HCT116 (cell line): ENCODE data around the gene VTN. TPM values are rescaled to one million over a fixed set of nuclear protein-coding genes. Genes with fewer than 3 reads are reported as not detected.

Experiments
- ATAC-seq: fragments of 200-7000 bp; cut with Tn5 transposase; 2 replicates; pipeline ENCODE4 v1.9.1; 2020; ENCODE audit warnings: mild to moderate bottlenecking, moderate library complexity
- BruUV-seq: library from RNA; stranded (reverse); fragments of 400-500 nt; replicated peaks from 2 replicates; lab custom pipeline; 2021; lab: Mats Ljungman, UMichigan
- CTCF ChIA-PET: fragments of 300-600 bp; sonication (Branson Sonifier 250); formaldehyde crosslinking; loops from one replicate; lab custom pipeline; 2021; ENCODE audit warnings: antibody characterized with exemption; lab: Charles Lee
- POLR2A ChIA-PET: fragments of 300-600, 350-600 bp; sonication (Branson Sonifier 250); formaldehyde crosslinking; loops from one replicate; lab custom pipeline; 2021; ENCODE audit warnings: antibody characterized with exemption; lab: Charles Lee
- RAD21 ChIA-PET, 2 experiments: fragments of 300-600 bp; sonication (Branson Sonifier 250); formaldehyde crosslinking; loops; one replicate each; lab custom pipeline; 2023; ENCODE audit warnings: low total read pairs in 2 of 2; ENCODE audit not compliant: uncharacterized antibody in 2 of 2, unreplicated experiment in 2 of 2, low non-redundant PET in 1 of 2; lab: Charles Lee
- DNase-seq: peaks from one replicate; pipeline ENCODE4 v3.0.0-alpha.2; 2010; ENCODE audit warnings: low read depth, low spot score
- H2AFZ ChIP-seq: fragments of 200-600 bp; shearing (Covaris generic), sonication (generic); 2 replicates; pipeline ENCODE4 v1.6.1; 2017; ENCODE audit warnings: low read depth, mixed run types, mixed read lengths, antibody characterized with exemption, low read length; ENCODE audit not compliant: poor library complexity, severe bottlenecking
- H3K27ac ChIP-seq: 2 replicates; pipeline ENCODE4 v1.5.1; 2012; ENCODE audit warnings: low read depth, low read length
- H3K27me3 ChIP-seq: fragments of 200-600 bp; sonication (generic); 2 replicates; pipeline ENCODE4 v1.6.1; 2016; ENCODE audit warnings: mixed run types, low read length, mixed read lengths; ENCODE audit not compliant: insufficient read depth
- H3K36me3 ChIP-seq, 2 experiments: fragments of 200-500 bp in 1 of 2; fragments of 200-600 bp in 1 of 2; sonication (Bioruptor generic) in 1 of 2; sonication (generic) in 1 of 2; 2 replicates each; pipeline versions ENCODE4 v1.5.1 to v1.6.1; 2014 to 2016; ENCODE audit warnings: low read length in 2 of 2, inconsistent platforms in 1 of 2, mixed read lengths in 1 of 2, mixed run types in 1 of 2; ENCODE audit not compliant: insufficient read depth in 2 of 2, control insufficient read depth in 1 of 2
- H3K4me1 ChIP-seq, 2 experiments: fragments of 200-600 bp in 1 of 2; sonication (generic) in 1 of 2; 2 replicates each; pipeline versions ENCODE4 v1.5.1 to v1.6.1; 2012 to 2017; ENCODE audit warnings: low read length in 2 of 2, inconsistent platforms in 1 of 2, mild to moderate bottlenecking in 1 of 2, mixed read lengths in 1 of 2, mixed run types in 1 of 2, moderate library complexity in 1 of 2; ENCODE audit not compliant: insufficient read depth in 2 of 2, control insufficient read depth in 1 of 2
- H3K4me2 ChIP-seq: fragments of 200-600 bp; sonication (generic); 2 replicates; pipeline ENCODE4 v1.6.1; 2017; ENCODE audit warnings: mixed run types, low read length, mixed read lengths
- H3K4me3 ChIP-seq, 2 experiments: fragments of 200-600 bp in 1 of 2; sonication (generic) in 1 of 2; replicated peaks in 1 of 2; 2 replicates each; pipeline ENCODE4 v1.5.1; 2011 to 2016; ENCODE audit warnings: low read length in 2 of 2, control low read depth in 1 of 2, low read depth in 1 of 2, mild to moderate bottlenecking in 1 of 2, mixed read lengths in 1 of 2, mixed run types in 1 of 2
- H3K79me2 ChIP-seq: fragments of 200-600 bp; sonication (generic); 2 replicates; pipeline ENCODE4 v1.6.1; 2017; ENCODE audit warnings: mild to moderate bottlenecking, mixed run types, low read length, moderate library complexity, mixed read lengths; ENCODE audit not compliant: insufficient read depth
- H3K9ac ChIP-seq: fragments of 200-600 bp; sonication (generic); 2 replicates; pipeline ENCODE4 v1.6.1; 2016; ENCODE audit warnings: low read length, mixed read lengths
- H3K9me2 ChIP-seq: fragments of 200-600 bp; sonication (generic), shearing (Covaris generic); 2 replicates; pipeline ENCODE4 v1.6.1; 2017; ENCODE audit warnings: mixed run types, mild to moderate bottlenecking, moderate library complexity; ENCODE audit not compliant: insufficient read depth
- H3K9me3 ChIP-seq, 2 experiments: fragments of 200-500 bp in 1 of 2; fragments of 200-600 bp in 1 of 2; sonication (Bioruptor generic) in 1 of 2; sonication (generic) in 1 of 2; 2 replicates each; pipeline ENCODE4 v1.6.1; 2014 to 2017; ENCODE audit warnings: low read length in 2 of 2, mixed read lengths in 2 of 2, inconsistent platforms in 1 of 2, low read depth in 1 of 2, mild to moderate bottlenecking in 1 of 2, mixed run types in 1 of 2, moderate library complexity in 1 of 2; ENCODE audit not compliant: control insufficient read depth in 1 of 2, insufficient read depth in 1 of 2
- H4K20me1 ChIP-seq: fragments of 200-600 bp; sonication (generic), shearing (Covaris generic); 2 replicates; pipeline ENCODE4 v1.6.1; 2017; ENCODE audit warnings: mixed run types, mild to moderate bottlenecking, moderate library complexity; ENCODE audit not compliant: insufficient read depth
- ELF1 ChIP-seq: IDR thresholded peaks from 2 replicates; pipeline ENCODE4 v1.6.1; 2012; ENCODE audit warnings: low read depth, borderline replicate concordance
- EZH2 ChIP-seq: fragments of 200-600 bp; sonication (generic); IDR thresholded peaks from 2 replicates; pipeline ENCODE4 v1.6.1; 2017; ENCODE audit warnings: antibody characterized with exemption, mixed run types
- SP1 ChIP-seq: IDR thresholded peaks from 2 replicates; pipeline ENCODE4 v1.6.1; 2012; ENCODE audit warnings: low read depth
- YY1 ChIP-seq: IDR thresholded peaks from 2 replicates; pipeline ENCODE4 v1.6.1; 2011; ENCODE audit warnings: low read length, low read depth, moderate library complexity, mild to moderate bottlenecking; ENCODE audit not compliant: insufficient replicate concordance; ENCODE audit errors: extremely low read depth
- intact Hi-C: fragments of 100-400 bp; cut with micrococcal nuclease; formaldehyde crosslinking; loops from 2 replicates; pipeline ENCODE4 v1.10.0; 2022
- total RNA-seq: library from RNA; stranded (reverse); gene quantifications from one replicate; pipeline ENCODE4 v1.2.1, GENCODE V29; 2021; ENCODE audit not compliant: unreplicated experiment
- TF ChIP-seq, protein P1 (sequence below): IDR thresholded peaks from 2 replicates; pipeline ENCODE4 v1.6.1; 2012

VTN gene
- total RNA-seq, 1 experiment from 2014 or later, result 1.5 TPM

DNA sequence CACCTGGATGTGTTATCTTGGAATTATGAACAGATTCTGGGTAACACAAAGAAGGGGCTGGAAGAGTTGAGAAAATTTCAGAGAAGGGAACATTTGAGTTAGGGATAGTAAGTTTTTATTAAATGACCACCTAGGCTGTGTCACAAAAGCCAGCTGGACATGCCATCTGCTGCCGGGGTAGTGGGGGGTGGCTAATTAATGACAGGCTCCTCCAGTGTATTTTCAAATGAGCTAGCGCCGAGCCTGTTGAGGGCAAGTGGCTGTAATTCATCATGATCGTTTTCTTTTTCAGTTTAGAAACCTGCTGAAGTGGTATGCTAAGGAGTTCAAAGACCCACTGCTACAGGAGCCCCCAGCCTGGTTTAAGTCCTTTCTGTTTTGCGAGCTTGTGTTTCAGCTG, 44.9 kb downstream of the VTN start:
- H3K4me2 ChIP-seq, result no peak overlapping the region
- peaks cover 14 to 30% of the 10 kb centered on the region in 2 experiments; a peak in 3 of 4 replicates for H3K36me3 ChIP-seq
- intact Hi-C loops, result no loop called here
- no peaks in the 10 kb centered on the region for H3K9me2 ChIP-seq
- H3K9ac ChIP-seq, result no peak overlapping the region
- RAD21 ChIA-PET, result no interaction called here
- no peak overlapping the region for H3K27ac ChIP-seq
- DNase-seq (no peak), ATAC-seq (no peak)
- TF ChIP-seq ELF1 (no peak), EZH2 (no peak), SP1 (no peak)
- TF ChIP-seq, protein P1, sequence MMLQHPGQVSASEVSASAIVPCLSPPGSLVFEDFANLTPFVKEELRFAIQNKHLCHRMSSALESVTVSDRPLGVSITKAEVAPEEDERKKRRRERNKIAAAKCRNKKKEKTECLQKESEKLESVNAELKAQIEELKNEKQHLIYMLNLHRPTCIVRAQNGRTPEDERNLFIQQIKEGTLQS, result no peak
- H3K4me1 ChIP-seq, result peaks cover 4 to 7% of the 10 kb centered on the region in 2 experiments; a peak in 2 of 4 replicates
- H4K20me1 ChIP-seq, result no peaks in the 10 kb centered on the region
- no TSS peak for BruUV-seq
- peaks cover 63% of the 10 kb centered on the region for H3K79me2 ChIP-seq
- no peaks in the 10 kb centered on the region for H3K27me3 ChIP-seq
- H2AFZ ChIP-seq, result no peak overlapping the region
- POLR2A ChIA-PET, result interaction anchor here (1.9 kb wide), 1 partner anchor 10 kb away, joined by 6 read pairs; the partner anchor contains the start of genes IFT20 and TNFAIP1
- CTCF ChIA-PET, result no interaction called here
- H3K9me3 ChIP-seq, result no peaks in the 10 kb centered on the region
- no peak overlapping the region for H3K4me3 ChIP-seq

DNA sequence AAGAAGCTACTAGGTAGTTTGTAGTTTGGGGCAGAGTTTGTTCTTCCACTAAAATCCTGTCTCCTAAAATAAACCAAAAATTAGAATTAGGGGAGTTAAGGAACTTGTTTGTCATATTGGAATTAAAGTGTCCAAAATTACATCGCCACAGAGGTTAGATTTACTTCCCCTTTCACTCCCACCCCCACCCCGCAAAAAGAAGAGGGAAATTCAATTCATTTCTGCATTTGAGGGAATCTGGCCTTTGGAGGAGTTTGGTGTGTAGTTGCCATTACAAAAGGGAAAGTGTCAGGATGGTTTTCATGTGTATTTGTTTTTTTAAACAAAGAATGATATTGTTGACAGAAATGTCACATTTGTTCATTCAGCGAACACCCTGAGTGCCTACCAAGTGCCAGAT, 45.3 kb downstream of the VTN start:
- Histone ChIP-seq H3K9me3 (no peaks in the 10 kb centered on the region), H3K9ac (no peak overlapping the region), H2AFZ (no peak overlapping the region), H3K4me1 (peaks cover 8 to 11% of the 10 kb centered on the region in 2 experiments; a peak in 2 of 4 replicates), H3K79me2 (peaks cover 67% of the 10 kb centered on the region), H3K27ac (no peak overlapping the region), H3K4me2 (no peak overlapping the region), H4K20me1 (no peaks in the 10 kb centered on the region), H3K4me3 (no peak overlapping the region), H3K27me3 (no peaks in the 10 kb centered on the region), H3K36me3 (peaks cover 12 to 32% of the 10 kb centered on the region in 2 experiments; a peak in 2 of 4 replicates), H3K9me2 (no peaks in the 10 kb centered on the region)
- intact Hi-C loops, result no loop called here
- POLR2A ChIA-PET, result interaction anchor here (1.9 kb wide), 1 partner anchor 11 kb away, joined by 6 read pairs; the partner anchor contains the start of genes IFT20 and TNFAIP1
- no peak for DNase-seq
- no peak for ATAC-seq
- no peak for TF ChIP-seq YY1
- no TSS peak for BruUV-seq
- RAD21 ChIA-PET, result no interaction called here
- CTCF ChIA-PET, result no interaction called here
